OCI-LY1 (cell line): ENCODE data around the gene ERMAP.

Source experiments
- H2AFZ ChIP-seq: fragments of 200-600 bp; sonication (generic), shearing (Covaris generic); 2 replicates; pipeline ENCODE4 v1.6.0; 2014; ENCODE audit warnings: antibody characterized with exemption, mild to moderate bottlenecking, low read length
- H3F3A ChIP-seq: fragments of 200-600 bp; sonication (generic), shearing (Covaris generic); 2 replicates; pipeline ENCODE4 v1.6.0; 2014; ENCODE audit warnings: mild to moderate bottlenecking, antibody characterized with exemption, low read length, moderate library complexity; ENCODE audit not compliant: insufficient read depth
- H3K27ac ChIP-seq: fragments of 200-600 bp; sonication (generic); 2 replicates; pipeline ENCODE4 v1.5.1; 2014; ENCODE audit warnings: low read length, mixed run types, mild to moderate bottlenecking, low read depth; ENCODE audit not compliant: poor library complexity, severe bottlenecking
- H3K27me3 ChIP-seq: fragments of 200-600 bp; sonication (generic); 2 replicates; pipeline ENCODE4 v1.6.0; 2014; ENCODE audit warnings: antibody characterized with exemption, mild to moderate bottlenecking, low read length, moderate library complexity; ENCODE audit not compliant: insufficient read depth
- H3K36me3 ChIP-seq: fragments of 200-600 bp; sonication (generic); 2 replicates; pipeline ENCODE4 v1.6.1; 2014; ENCODE audit warnings: mild to moderate bottlenecking, antibody characterized with exemption, low read length, moderate library complexity, mixed read lengths; ENCODE audit not compliant: insufficient read depth
- H3K4me1 ChIP-seq: fragments of 200-600 bp; sonication (generic); 2 replicates; pipeline ENCODE4 v1.5.1; 2014; ENCODE audit warnings: mild to moderate bottlenecking, low read length, moderate library complexity; ENCODE audit not compliant: insufficient read depth, severe bottlenecking
- H3K4me2 ChIP-seq: fragments of 200-600 bp; sonication (generic), shearing (Covaris generic); 2 replicates; pipeline ENCODE4 v1.6.1; 2014; ENCODE audit warnings: low read length
- H3K4me3 ChIP-seq: fragments of 200-600 bp; sonication (generic); 2 replicates; pipeline ENCODE4 v1.5.1; 2014; ENCODE audit warnings: low read length, low read depth, mild to moderate bottlenecking, mixed read lengths; ENCODE audit not compliant: poor library complexity, severe bottlenecking
- H3K79me2 ChIP-seq: fragments of 200-600 bp; shearing (Covaris generic); 2 replicates; pipeline ENCODE4 v1.6.1; 2016; ENCODE audit warnings: mixed run types, low read length, mixed read lengths; ENCODE audit not compliant: insufficient read depth
- H3K9ac ChIP-seq: fragments of 200-600 bp; sonication (generic), shearing (Covaris generic); 2 replicates; pipeline ENCODE4 v1.6.1; 2014; ENCODE audit warnings: mild to moderate bottlenecking, low read length, mixed read lengths
- H3K9me2 ChIP-seq: fragments of 200-600 bp; sonication (generic), shearing (Covaris generic); 2 replicates; pipeline ENCODE4 v1.6.1; 2014; ENCODE audit warnings: low read depth, mild to moderate bottlenecking, low read length, mixed read lengths
- H3K9me3 ChIP-seq: fragments of 200-600 bp; shearing (Covaris generic); 2 replicates; pipeline ENCODE4 v1.6.1; 2014; ENCODE audit warnings: low read length, mixed read lengths
- H4K20me1 ChIP-seq: fragments of 200-600 bp; sonication (generic), shearing (Covaris generic); 2 replicates; pipeline ENCODE4 v1.6.0; 2016; ENCODE audit warnings: mild to moderate bottlenecking, low read length; ENCODE audit not compliant: insufficient read depth
- EZH2 ChIP-seq: fragments of 200-600 bp; sonication (generic), shearing (Covaris generic); IDR thresholded peaks from 2 replicates; pipeline ENCODE4 v1.8.0; 2017; ENCODE audit warnings: borderline replicate concordance, mixed run types, mild to moderate bottlenecking, antibody characterized with exemption, low read length, moderate library complexity, mixed read lengths
- TF ChIP-seq, protein P1 (sequence below): fragments of 200-600 bp; sonication (generic), shearing (Covaris generic); IDR thresholded peaks from 2 replicates; pipeline ENCODE4 v1.5.1; 2017; ENCODE audit warnings: mild to moderate bottlenecking, antibody characterized with exemption, low read length, moderate library complexity, mixed read lengths

The ERMAP gene

GRCh38 chr1:42784946-42785693 is 31.8 kb upstream of the ERMAP start, which contains the start of gene TMEM269:
Gene TMEM269, plus strand, starts transcription at chr1:42784991. Its CDS starts 4,903 bp downstream, at chr1:42789894.
- H3K9me3 ChIP-seq = no peaks in the 10 kb centered on the region
- no peak within 1 kb of the TSS for H3K4me2 ChIP-seq
- H2AFZ ChIP-seq = no peak within 1 kb of the TSS
- H3F3A ChIP-seq = no peaks in the 10 kb centered on the region
- H3K79me2 ChIP-seq = no peaks in the 10 kb centered on the region
- H3K27ac ChIP-seq = no peak within 1 kb of the TSS
- no peaks in the 10 kb centered on the region for H3K27me3 ChIP-seq
- peaks cover 29% of the 10 kb centered on the region for H3K36me3 ChIP-seq
- no peak within 1 kb of the TSS for H3K9ac ChIP-seq
- no peak for TF ChIP-seq EZH2
- TF ChIP-seq, protein P1, sequence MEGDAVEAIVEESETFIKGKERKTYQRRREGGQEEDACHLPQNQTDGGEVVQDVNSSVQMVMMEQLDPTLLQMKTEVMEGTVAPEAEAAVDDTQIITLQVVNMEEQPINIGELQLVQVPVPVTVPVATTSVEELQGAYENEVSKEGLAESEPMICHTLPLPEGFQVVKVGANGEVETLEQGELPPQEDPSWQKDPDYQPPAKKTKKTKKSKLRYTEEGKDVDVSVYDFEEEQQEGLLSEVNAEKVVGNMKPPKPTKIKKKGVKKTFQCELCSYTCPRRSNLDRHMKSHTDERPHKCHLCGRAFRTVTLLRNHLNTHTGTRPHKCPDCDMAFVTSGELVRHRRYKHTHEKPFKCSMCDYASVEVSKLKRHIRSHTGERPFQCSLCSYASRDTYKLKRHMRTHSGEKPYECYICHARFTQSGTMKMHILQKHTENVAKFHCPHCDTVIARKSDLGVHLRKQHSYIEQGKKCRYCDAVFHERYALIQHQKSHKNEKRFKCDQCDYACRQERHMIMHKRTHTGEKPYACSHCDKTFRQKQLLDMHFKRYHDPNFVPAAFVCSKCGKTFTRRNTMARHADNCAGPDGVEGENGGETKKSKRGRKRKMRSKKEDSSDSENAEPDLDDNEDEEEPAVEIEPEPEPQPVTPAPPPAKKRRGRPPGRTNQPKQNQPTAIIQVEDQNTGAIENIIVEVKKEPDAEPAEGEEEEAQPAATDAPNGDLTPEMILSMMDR = no peak
- no peak within 1 kb of the TSS for H3K4me3 ChIP-seq
- no peaks in the 10 kb centered on the region for H4K20me1 ChIP-seq
- no peaks in the 10 kb centered on the region for H3K9me2 ChIP-seq
- H3K4me1 ChIP-seq = no peaks in the 10 kb centered on the region

DNA sequence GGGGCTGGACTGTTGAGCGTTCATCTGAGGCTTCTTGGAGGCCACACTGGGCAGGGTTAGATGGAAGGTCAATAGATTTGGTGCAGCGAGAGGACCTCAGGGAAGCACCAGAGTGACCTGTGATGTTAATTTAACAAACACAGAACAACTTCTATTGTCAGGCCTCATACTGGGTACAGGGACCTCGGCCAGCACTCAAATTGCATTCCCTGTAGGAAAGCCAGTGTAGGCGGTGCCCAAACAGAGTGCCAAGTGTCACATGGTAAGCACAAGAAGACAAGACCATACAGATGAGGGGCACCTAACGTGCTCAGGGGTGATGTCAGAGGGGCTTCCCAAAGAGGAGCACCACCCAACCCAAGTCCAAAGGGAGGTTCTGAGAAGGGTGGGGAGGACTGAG is 30.8 kb upstream of the ERMAP start:
- H2AFZ ChIP-seq = no peak overlapping the region
- H3K4me3 ChIP-seq = no peak overlapping the region
- TF ChIP-seq EZH2 = no peak
- TF ChIP-seq, protein P1 = no peak
- H3F3A ChIP-seq = no peaks in the 10 kb centered on the region
- H3K4me1 ChIP-seq = no peaks in the 10 kb centered on the region
- H3K27ac ChIP-seq = no peak overlapping the region
- no peak overlapping the region for H3K9ac ChIP-seq
- peaks cover 19% of the 10 kb centered on the region for H3K36me3 ChIP-seq
- H3K79me2 ChIP-seq = no peaks in the 10 kb centered on the region
- no peak overlapping the region for H3K4me2 ChIP-seq
- H3K27me3 ChIP-seq = no peaks in the 10 kb centered on the region
- H3K9me3 ChIP-seq = no peaks in the 10 kb centered on the region
- H3K9me2 ChIP-seq = no peaks in the 10 kb centered on the region
- H4K20me1 ChIP-seq = no peaks in the 10 kb centered on the region

- Histone ChIP-seq H3K79me2 (no peaks in the 10 kb centered on the region), H3K4me2 (no peak overlapping the region), H3K4me3 (no peak overlapping the region), H3K36me3 (peaks cover 4% of the 10 kb centered on the region), H2AFZ (no peak overlapping the region), H3K9ac (no peak overlapping the region), H4K20me1 (no peaks in the 10 kb centered on the region), H3K4me1 (no peaks in the 10 kb centered on the region), H3F3A (no peaks in the 10 kb centered on the region), H3K9me3 (no peaks in the 10 kb centered on the region), H3K27ac (no peak overlapping the region), H3K27me3 (no peaks in the 10 kb centered on the region), H3K9me2 (no peaks in the 10 kb centered on the region)
- TF ChIP-seq EZH2 = no peak
Observed at GRCh38 chr1:42788021-42788420, 28.9 kb upstream of the ERMAP start.

- Histone ChIP-seq H2AFZ (no peak overlapping the region), H3K27me3 (no peaks in the 10 kb centered on the region), H3K4me3 (no peak overlapping the region), H3K9me3 (no peaks in the 10 kb centered on the region), H3K36me3 (no peaks in the 10 kb centered on the region), H4K20me1 (no peaks in the 10 kb centered on the region), H3F3A (no peaks in the 10 kb centered on the region), H3K9ac (no peak overlapping the region), H3K9me2 (no peaks in the 10 kb centered on the region), H3K4me1 (no peaks in the 10 kb centered on the region), H3K79me2 (no peaks in the 10 kb centered on the region), H3K4me2 (no peak overlapping the region), H3K27ac (no peak overlapping the region)
- TF ChIP-seq, protein P1 = no peak
- TF ChIP-seq EZH2 = no peak
Observed at GRCh38 chr1:42793824-42794223, 23.1 kb upstream of the ERMAP start.
